Effector memory CD8-positive, alpha-beta T cell (primary cell): ENCODE data around the gene ZIC4.

Source experiments
- ATAC-seq: fragments of 150-1000 bp; cut with Tn5 transposase; replicated peaks from 2 replicates; pipeline ENCODE4 v1.10.0; 2021; ENCODE audit warnings: mild to moderate bottlenecking, moderate library complexity
- DNase-seq, 3 experiments: peaks; one replicate each; pipeline ENCODE4 v3.0.0; 2021
- H3K27ac Mint-ChIP-seq, 2 donors: one replicate each; pipeline ENCODE4 v1.8.0; 2022; ENCODE audit warnings: mild to moderate bottlenecking in 2 of 2, mixed read lengths in 2 of 2, moderate library complexity in 2 of 2
- H3K27me3 Mint-ChIP-seq, 2 donors: one replicate each; pipeline ENCODE4 v1.8.0; 2022; ENCODE audit warnings: mixed read lengths in 2 of 2
- H3K36me3 Mint-ChIP-seq: one replicate; pipeline ENCODE4 v1.8.0; 2022; ENCODE audit warnings: mild to moderate bottlenecking, moderate library complexity, mixed read lengths; ENCODE audit not compliant: insufficient read depth
- H3K4me1 Mint-ChIP-seq, 2 donors: one replicate each; pipeline ENCODE4 v1.8.0; 2022; ENCODE audit warnings: low read depth in 2 of 2, mixed read lengths in 2 of 2
- H3K4me3 Mint-ChIP-seq, 2 donors: one replicate each; pipeline ENCODE4 v1.8.0; 2022; ENCODE audit warnings: mild to moderate bottlenecking in 2 of 2, mixed read lengths in 2 of 2, moderate library complexity in 2 of 2
- H3K9me3 Mint-ChIP-seq, 2 donors: one replicate each; pipeline ENCODE4 v1.8.0; 2022; ENCODE audit warnings: mixed read lengths in 2 of 2

The ZIC4 gene

DNA sequence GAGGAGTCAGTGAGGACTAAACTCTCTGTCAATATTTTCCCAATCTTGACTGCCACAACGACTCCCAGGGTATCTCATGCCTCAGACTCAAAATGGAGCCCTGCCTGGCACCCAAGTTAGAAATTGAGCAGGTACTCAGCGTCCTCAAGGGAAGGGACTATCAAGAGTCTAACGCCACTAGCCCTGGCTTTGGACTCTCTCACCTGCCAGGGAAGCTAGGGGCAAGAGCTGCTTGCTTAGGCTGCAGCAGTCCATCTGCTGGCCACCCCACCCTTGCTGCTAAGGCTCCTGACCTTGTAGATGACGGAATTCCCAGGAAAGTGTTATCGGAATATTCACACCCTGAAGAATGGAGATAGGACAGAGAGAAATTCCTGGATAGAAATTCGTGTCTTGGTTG lies 33.0 kb downstream of the ZIC4 start:
- peaks cover 0 to 1% of the 10 kb centered on the region in 2 donors for H3K9me3 Mint-ChIP-seq

DNA sequence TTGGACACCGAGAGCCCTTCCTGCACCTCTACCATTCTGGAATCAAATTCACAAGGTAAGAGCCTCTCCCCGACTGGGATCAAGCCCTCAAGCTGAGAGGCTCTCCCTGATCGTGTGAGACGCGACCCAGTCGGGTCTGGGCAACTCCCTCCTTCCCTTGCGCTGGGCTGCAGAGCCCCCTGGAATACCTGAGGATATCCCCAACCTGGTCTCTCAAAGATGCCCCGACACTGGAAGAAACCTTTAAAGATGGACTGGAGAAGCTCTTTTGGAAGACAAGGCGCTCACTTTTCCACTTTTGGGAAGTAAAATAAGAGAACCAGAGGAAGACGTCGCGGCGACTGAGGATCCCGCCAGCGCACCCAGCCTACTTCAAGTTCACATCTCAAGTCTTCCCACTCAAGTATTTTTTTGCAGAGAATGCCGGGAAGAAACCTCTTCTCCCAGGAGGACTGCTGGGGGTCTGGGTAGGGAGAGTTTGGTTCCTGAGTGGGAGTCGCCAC lies 33.8 kb downstream of the ZIC4 start:
- no peaks in the 10 kb centered on the region for H3K4me1 Mint-ChIP-seq
- ATAC-seq (no peak), DNase-seq (no peak)
- no peak overlapping the region for H3K4me3 Mint-ChIP-seq
- peaks cover 0 to 1% of the 10 kb centered on the region in 2 donors for H3K9me3 Mint-ChIP-seq
- H3K36me3 Mint-ChIP-seq: no peaks in the 10 kb centered on the region
- H3K27ac Mint-ChIP-seq: no peak overlapping the region
- H3K27me3 Mint-ChIP-seq: peaks cover 53 to 78% of the 10 kb centered on the region in 2 donors

More for the DNA sequence above, 33.0 kb downstream of the ZIC4 start:
- no peak for DNase-seq
- H3K27me3 Mint-ChIP-seq: peaks cover 56 to 81% of the 10 kb centered on the region in 2 donors
- no peaks in the 10 kb centered on the region for H3K36me3 Mint-ChIP-seq
- ATAC-seq: no peak
- no peak overlapping the region for H3K4me3 Mint-ChIP-seq
- no peak overlapping the region for H3K27ac Mint-ChIP-seq
- H3K4me1 Mint-ChIP-seq: no peaks in the 10 kb centered on the region

DNA sequence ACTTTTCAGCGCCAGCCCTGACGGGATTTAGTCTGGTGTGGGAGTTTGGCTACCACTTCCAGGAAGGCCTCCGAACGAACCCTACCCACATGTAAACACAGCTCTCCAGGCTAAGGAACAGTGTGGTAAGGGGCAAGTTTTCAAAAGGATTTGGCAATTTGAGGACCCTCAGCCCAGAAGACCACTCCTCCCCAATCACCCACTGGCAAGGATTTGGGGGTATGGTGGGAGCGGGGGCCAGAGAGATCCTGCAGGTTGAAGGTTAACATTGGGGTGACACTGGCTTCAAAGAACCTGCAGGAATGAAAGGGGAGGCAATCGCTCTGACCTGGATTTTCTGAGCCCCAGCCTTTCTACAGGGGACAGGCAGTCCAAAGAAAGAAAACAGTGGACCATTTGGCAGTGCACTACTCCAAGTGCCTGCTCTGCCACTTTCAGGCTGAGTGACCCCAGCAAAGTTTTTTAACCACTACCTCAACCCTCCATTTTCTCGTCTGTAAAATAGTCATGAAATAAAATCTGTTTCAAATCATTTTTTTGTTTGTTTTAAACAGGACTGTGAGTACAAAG lies 34.5 kb downstream of the ZIC4 start:
- Mint-ChIP-seq H3K36me3 (no peaks in the 10 kb centered on the region), H3K4me1 (no peaks in the 10 kb centered on the region)
- ATAC-seq: no peak

DNA sequence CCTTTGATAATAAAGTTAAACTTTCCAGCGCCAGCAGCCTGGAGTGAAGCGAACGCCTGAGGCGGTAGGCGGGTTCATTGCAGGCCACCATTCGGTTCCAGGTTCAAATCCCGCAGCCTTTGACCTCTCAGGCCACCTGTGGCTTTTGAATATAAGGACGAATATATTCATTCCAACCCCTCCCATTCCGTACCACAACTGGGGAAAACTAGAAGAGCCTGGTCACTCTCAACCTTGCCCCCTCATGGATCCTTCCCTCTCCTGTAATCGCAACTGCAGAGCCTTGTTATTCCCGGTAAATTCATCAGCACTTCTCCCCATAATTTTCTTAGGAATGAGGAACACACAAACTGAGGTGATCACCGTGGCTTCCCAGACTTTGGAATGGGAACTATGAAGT lies 35.2 kb downstream of the ZIC4 start:
- H3K4me1 Mint-ChIP-seq: no peaks in the 10 kb centered on the region
- H3K4me3 Mint-ChIP-seq: no peak overlapping the region
- peaks cover 48 to 72% of the 10 kb centered on the region in 2 donors for H3K27me3 Mint-ChIP-seq
- H3K27ac Mint-ChIP-seq: no peak overlapping the region
- ATAC-seq (no peak), DNase-seq (no peak)
- peaks cover 0 to 1% of the 10 kb centered on the region in 2 donors for H3K9me3 Mint-ChIP-seq
- H3K36me3 Mint-ChIP-seq: no peaks in the 10 kb centered on the region

More for the DNA sequence above, 34.5 kb downstream of the ZIC4 start:
- Mint-ChIP-seq H3K27ac (no peak overlapping the region), H3K4me3 (no peak overlapping the region), H3K27me3 (peaks cover 48 to 72% of the 10 kb centered on the region in 2 donors), H3K9me3 (peaks cover 0 to 1% of the 10 kb centered on the region in 2 donors)
- no peak for DNase-seq

DNA sequence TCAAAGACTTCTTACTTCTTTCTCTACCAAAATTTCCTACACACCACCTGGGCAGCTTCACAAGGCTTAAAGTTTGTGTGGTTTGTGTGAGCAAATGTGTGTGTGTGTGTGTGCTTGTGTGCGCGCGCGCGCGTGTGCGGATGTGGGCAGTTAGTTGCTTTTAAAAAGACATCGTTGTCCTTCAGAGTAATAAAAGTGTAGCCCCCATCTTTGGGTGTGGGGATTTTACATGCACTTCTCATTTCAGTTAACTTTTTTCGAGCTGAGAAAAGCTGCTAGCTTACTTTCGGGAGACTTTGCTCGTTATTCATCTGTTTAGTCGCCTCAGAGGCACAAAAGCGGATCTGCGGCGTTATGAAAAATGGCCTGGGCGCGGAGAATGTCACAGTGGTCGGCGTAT lies 36.0 kb downstream of the ZIC4 start:
- DNase-seq: no peak
- Mint-ChIP-seq H3K27me3 (peaks cover 48 to 72% of the 10 kb centered on the region in 2 donors), H3K27ac (no peak overlapping the region), H3K36me3 (no peaks in the 10 kb centered on the region), H3K4me3 (no peak overlapping the region), H3K4me1 (no peaks in the 10 kb centered on the region), H3K9me3 (peaks cover 0 to 1% of the 10 kb centered on the region in 2 donors)
- no peak for ATAC-seq

DNA sequence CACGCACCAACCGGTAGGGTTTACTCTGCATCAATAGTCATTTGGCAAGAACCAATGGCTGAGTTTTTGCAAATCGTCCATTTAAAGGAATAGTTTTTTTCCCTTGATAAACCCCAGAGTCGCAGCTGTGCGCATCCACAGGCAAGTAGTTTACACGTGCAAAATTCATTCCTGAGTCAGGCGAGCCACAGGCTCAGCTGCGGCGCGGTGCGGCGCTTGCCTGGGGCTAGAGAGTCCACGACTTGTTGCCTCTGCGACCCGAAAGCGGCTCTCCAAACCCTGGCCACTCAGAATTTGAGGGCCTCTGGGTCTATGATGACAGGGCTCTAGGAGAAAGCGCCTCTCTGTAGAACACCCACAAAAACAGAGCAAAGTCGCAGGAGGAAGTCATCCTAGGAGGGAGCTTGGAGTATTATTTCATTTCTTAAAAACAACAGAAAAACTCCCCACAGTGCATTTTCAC lies 36.7 kb downstream of the ZIC4 start:
- Mint-ChIP-seq H3K27ac (no peak overlapping the region), H3K27me3 (peaks cover 54 to 67% of the 10 kb centered on the region in 2 donors), H3K4me3 (no peak overlapping the region), H3K4me1 (no peaks in the 10 kb centered on the region), H3K36me3 (no peaks in the 10 kb centered on the region), H3K9me3 (peaks cover 1 to 5% of the 10 kb centered on the region in 2 donors)
- DNase-seq: no peak
- no peak for ATAC-seq

DNA sequence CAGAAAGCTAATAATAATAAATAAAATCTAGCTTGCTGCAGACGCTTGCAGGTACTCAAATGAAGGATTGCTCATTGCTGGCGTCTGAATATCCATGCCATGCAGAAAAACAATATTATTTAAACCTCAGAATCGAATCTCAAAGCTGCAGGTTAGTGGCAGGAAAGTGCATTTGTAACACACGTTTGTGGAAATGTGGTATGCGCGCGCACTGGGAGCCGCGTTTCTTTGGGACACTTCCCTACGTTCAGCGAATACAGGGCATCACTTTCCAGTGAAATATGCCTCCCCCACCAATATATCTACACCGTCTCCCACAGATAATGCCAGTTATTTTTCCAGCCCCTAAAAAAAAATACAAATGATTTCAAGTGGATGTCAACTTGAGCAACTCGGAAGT lies 37.1 kb downstream of the ZIC4 start:
- no peak overlapping the region for H3K27ac Mint-ChIP-seq
- DNase-seq: no peak
- H3K36me3 Mint-ChIP-seq: no peaks in the 10 kb centered on the region
- H3K4me3 Mint-ChIP-seq: no peak overlapping the region
- H3K9me3 Mint-ChIP-seq: peaks cover 6% of the 10 kb centered on the region in 2 donors
- peaks cover 57 to 67% of the 10 kb centered on the region in 2 donors for H3K27me3 Mint-ChIP-seq
- no peaks in the 10 kb centered on the region for H3K4me1 Mint-ChIP-seq
- no peak for ATAC-seq

DNA sequence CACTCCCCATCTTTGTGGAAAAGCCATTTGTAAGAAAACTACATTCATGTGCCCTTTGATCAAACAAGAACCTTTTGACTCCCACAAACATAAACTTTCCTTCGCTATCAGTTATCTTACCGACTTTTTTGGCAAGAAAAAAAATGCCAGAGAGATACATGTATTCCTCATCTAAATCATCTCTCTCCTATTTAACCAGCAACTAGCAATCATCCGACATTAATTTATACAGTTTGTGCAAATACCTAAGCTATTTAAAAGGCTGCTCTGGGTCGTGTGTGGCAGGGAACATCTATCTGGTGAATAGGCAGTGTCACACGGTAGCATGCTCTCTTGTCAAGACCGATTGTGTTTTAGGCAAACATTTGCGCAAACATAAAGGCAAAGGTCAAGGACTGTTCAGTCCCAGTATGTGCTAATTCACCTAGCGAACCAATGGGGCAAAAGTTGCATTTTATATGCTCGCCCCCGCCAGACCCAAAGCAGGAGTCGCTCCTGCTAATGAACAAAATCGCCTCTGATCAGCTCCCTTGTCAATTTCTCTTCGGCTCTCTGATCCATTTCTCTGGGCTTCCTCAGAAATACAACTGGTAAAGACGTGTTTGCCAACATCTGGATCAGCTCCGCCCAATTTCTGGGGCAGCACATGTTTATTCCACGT lies 37.7 kb downstream of the ZIC4 start:
- Mint-ChIP-seq H3K27me3 (peaks cover 57 to 65% of the 10 kb centered on the region in 2 donors), H3K27ac (no peak overlapping the region), H3K36me3 (no peaks in the 10 kb centered on the region), H3K9me3 (peaks cover 6 to 11% of the 10 kb centered on the region in 2 donors), H3K4me1 (no peaks in the 10 kb centered on the region), H3K4me3 (no peak overlapping the region)
- DNase-seq (no peak), ATAC-seq (no peak)

DNA sequence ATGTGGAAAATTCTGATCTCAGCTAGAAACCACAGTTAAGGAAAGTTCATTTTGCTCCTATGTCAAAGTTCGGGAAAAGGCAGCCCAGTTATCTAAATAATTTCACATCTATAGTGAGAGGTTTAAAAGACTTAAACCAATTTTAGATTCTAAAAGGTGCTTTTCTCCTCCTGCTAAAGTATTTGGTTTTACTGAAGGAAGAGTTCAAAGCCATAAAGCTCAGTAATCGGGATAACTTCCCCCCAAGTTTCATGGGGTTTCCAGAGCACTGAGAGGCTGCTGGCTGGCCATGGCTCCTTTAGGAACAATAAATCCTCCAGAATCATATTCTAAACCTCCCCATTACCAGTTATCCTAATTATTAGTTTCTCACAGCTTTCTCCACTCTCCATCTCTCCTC lies 38.2 kb downstream of the ZIC4 start:
- DNase-seq (no peak), ATAC-seq (no peak)
- H3K27me3 Mint-ChIP-seq: peaks cover 53 to 60% of the 10 kb centered on the region in 2 donors
- peaks cover 6 to 13% of the 10 kb centered on the region in 2 donors for H3K9me3 Mint-ChIP-seq
- no peak overlapping the region for H3K4me3 Mint-ChIP-seq
- no peaks in the 10 kb centered on the region for H3K4me1 Mint-ChIP-seq
- H3K27ac Mint-ChIP-seq: no peak overlapping the region
- no peaks in the 10 kb centered on the region for H3K36me3 Mint-ChIP-seq

DNA sequence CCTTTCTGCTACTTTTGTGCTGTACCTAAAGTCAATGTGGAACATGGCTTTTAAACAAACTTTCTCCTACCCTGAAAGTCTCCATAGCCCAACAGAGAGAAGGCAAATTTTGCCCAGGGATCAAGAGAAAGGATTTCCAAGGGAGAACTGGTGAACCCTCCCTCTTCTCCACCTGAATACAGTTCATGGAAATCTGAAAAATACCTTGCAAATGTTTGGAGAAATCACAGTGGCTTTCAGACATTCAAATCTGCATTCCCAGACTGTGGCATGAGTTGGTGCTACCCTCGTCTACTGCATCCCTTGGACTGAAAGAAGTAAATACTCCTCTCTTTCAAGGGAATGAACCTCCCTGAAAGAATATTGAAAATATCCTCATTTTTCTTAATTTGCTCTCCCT lies 38.7 kb downstream of the ZIC4 start:
- no peak for DNase-seq
- H3K9me3 Mint-ChIP-seq: peaks cover 6 to 13% of the 10 kb centered on the region in 2 donors
- H3K4me1 Mint-ChIP-seq: no peaks in the 10 kb centered on the region
- no peaks in the 10 kb centered on the region for H3K36me3 Mint-ChIP-seq
- H3K4me3 Mint-ChIP-seq: no peak overlapping the region
- no peak overlapping the region for H3K27ac Mint-ChIP-seq
- no peak for ATAC-seq
- peaks cover 48 to 55% of the 10 kb centered on the region in 2 donors for H3K27me3 Mint-ChIP-seq

DNA sequence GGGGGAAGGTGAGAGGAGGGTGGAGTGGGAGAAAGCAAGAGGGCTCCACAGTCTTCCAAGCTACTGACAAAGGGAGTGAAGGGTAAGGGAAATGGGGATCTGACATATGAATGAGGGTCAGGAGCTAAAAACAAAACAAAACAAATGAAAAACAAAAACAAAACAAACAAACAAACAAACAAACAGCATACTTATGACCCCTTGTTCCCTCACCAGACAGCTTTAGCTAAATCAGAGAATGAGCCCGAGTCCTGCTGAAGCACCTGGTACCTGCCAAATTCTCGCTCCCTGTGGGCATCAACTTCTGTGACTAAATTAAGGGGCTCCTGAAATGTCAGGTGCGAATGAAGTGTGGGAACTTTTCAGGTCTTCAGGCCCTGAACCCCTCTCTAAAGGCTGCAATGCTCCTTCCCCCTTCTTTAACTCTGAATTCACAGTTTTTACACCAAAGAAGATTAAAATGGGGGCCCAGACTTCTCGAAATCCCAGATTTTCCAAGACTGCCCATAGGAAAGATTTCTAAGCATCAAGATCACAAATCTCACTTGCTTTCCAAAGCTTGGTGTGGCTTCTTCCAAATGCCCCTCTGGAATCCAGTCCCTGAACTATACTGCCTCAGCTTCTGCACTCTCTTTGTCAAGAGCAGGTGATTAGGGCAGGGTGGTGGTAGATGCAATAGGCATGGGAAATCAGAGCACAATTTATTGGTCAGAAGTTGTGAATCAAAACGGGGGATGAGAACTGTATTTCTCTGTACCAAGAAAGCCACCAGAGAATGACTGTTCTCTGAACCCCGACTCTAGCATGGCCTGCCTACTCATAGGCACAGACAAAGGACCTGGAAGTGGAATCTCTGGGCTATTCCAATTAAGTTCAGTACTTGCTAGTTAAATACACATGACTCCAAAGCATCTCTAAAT lies 40.9 kb downstream of the ZIC4 start:
- Mint-ChIP-seq H3K27me3 (peaks cover 40 to 44% of the 10 kb centered on the region in 2 donors), H3K4me3 (no peak overlapping the region), H3K36me3 (no peaks in the 10 kb centered on the region), H3K4me1 (peaks cover 0 to 4% of the 10 kb centered on the region in 2 donors), H3K9me3 (peaks cover 4 to 13% of the 10 kb centered on the region in 2 donors), H3K27ac (no peak overlapping the region)
- DNase-seq (no peak), ATAC-seq (no peak)

DNA sequence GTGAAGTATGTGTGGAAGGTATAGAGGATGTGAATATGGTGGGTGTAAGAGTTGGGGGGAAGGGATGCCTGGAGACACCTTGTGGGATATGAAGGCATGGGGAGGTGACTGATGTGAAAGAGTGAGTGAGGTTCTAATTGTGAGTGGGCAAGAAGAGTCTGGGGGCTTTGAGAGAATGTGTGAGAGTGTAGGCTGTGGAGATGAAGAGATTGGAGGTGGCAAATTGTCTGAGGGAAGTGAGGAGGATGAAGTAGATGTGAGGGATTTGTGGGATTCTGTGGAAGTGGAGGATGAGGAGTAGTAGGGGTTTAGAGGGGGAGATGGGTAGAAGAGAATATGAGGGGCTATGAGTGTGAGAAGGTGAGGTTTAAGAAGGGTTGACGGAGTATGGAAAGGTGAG lies 41.6 kb downstream of the ZIC4 start:
- Mint-ChIP-seq H3K27ac (no peak overlapping the region), H3K27me3 (peaks cover 40 to 44% of the 10 kb centered on the region in 2 donors), H3K36me3 (no peaks in the 10 kb centered on the region), H3K9me3 (peaks cover 4 to 13% of the 10 kb centered on the region in 2 donors), H3K4me3 (no peak overlapping the region), H3K4me1 (peaks cover 0 to 4% of the 10 kb centered on the region in 2 donors)
- DNase-seq: no peak
- no peak for ATAC-seq
